ENCODE data around the gene EEF1AKMT1. TPM values are rescaled to one million over a fixed set of nuclear protein-coding genes. Genes with fewer than 3 reads are reported as not detected.

The EEF1AKMT1 gene
- total and polyA plus RNA-seq, 10 of the 15 experiments (the other 5 are each of a cell fraction or from before 2014, with no cell fraction given) = 7.9 to 44.5 (median 11.0) TPM

- TF ChIP-seq ZNF622 (IDR thresholded peaks at IDR 0.05) (no peak), HCFC1 (IDR thresholded peaks at IDR 0.05; ENCODE audit: low read length) (no peak), PML (IDR thresholded peaks at IDR 0.05; ENCODE audit: low read length) (no peak), CTCF (IDR thresholded peaks at IDR 0.05 in 2 of 3, conservative IDR thresholded peaks at IDR 0.05 in 1 of 3; ENCODE audit: control insufficient read depth in 2 of 3, extremely low read depth in 1 of 3, insufficient read depth in 1 of 3, low read depth in 3 of 3, low read length in 3 of 3) (no peak), NFYA (IDR thresholded peaks at IDR 0.05; ENCODE audit: borderline replicate concordance, low read depth, low read length) (no peak), FOXM1 (IDR thresholded peaks at IDR 0.05; ENCODE audit: low read depth, low read length) (no peak), TBL1XR1 (IDR thresholded peaks at IDR 0.05; ENCODE audit: low read depth, low read length) (no peak), NKRF (conservative IDR thresholded peaks at IDR 0.05) (no peak), CREM (IDR thresholded peaks at IDR 0.05; ENCODE audit: low read depth) (no peak), ATF7 (IDR thresholded peaks at IDR 0.05; ENCODE audit: low read depth) (no peak)
Observed at GRCh38 chr13:20713014-20713376, 60.8 kb downstream of the EEF1AKMT1 start (continued).

Data from GM12878 (cell line).